ENCODE data around the gene GAGE10.
"Not testable (repeated sequence)": the region's sequence is repeated elsewhere in the genome, so short reads cannot be mapped to it uniquely, and the experiment has no call there.

Gene GAGE10

DNA sequence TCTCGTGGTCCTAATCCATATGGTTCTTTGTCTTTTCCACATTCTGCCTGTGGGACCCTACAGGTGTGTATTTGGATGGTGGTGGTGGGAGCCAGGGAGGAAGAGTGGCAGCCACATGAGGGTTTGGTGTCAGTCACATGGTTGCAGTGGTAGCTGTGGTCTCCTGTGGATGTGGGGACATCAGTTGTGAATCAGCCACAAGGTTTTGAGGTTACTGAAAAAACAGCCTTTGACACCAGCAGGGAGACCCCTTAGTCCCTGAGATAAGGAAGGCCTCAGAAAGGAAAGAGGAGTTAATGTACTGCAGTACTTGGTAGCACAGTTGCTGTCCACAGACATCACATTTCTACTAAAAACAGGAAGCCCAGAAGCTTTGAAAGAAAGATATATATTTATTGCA is 15.8 kb upstream of the GAGE10 start:
- Mint-ChIP-seq H3K27ac (no peak overlapping the region), H3K4me3 (no peak overlapping the region)

DNA sequence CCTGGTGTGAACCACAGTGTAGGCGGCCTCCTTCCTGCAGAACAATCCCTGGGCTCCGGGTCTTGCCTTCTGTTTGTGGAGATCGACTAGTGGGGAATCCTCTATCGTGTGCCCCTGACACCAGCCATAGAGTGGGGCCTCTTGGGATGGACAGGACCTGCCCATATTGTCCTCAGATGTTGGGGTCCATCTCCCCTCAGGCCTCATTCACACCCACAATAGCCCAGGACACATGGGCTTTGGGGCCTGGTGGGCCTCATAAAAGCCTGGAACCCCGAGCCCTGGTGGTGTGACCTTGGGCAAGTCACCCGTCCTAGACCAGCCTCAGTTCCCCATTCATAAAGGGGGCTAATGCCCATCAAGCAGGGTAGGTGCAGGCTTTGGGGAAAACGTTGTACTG is 13.2 kb upstream of the GAGE10 start:
- Mint-ChIP-seq H3K36me3 (ENCODE audit: low read depth) (peaks cover 6% of the 10 kb centered on the region), H3K9me3 (no peaks in the 10 kb centered on the region), H3K27me3 (ENCODE audit: low read depth) (peaks cover 3% of the 10 kb centered on the region), H3K27ac (no peak overlapping the region), H3K4me3 (no peak overlapping the region), H3K4me1 (ENCODE audit: low read depth) (peaks cover 22% of the 10 kb centered on the region)

More for the DNA sequence above, 15.8 kb upstream of the GAGE10 start:
- Mint-ChIP-seq H3K9me3 (no peaks in the 10 kb centered on the region), H3K4me1 (ENCODE audit: low read depth) (peaks cover 25% of the 10 kb centered on the region), H3K27me3 (ENCODE audit: low read depth) (peaks cover 3% of the 10 kb centered on the region), H3K36me3 (ENCODE audit: low read depth) (peaks cover 7% of the 10 kb centered on the region)

DNA sequence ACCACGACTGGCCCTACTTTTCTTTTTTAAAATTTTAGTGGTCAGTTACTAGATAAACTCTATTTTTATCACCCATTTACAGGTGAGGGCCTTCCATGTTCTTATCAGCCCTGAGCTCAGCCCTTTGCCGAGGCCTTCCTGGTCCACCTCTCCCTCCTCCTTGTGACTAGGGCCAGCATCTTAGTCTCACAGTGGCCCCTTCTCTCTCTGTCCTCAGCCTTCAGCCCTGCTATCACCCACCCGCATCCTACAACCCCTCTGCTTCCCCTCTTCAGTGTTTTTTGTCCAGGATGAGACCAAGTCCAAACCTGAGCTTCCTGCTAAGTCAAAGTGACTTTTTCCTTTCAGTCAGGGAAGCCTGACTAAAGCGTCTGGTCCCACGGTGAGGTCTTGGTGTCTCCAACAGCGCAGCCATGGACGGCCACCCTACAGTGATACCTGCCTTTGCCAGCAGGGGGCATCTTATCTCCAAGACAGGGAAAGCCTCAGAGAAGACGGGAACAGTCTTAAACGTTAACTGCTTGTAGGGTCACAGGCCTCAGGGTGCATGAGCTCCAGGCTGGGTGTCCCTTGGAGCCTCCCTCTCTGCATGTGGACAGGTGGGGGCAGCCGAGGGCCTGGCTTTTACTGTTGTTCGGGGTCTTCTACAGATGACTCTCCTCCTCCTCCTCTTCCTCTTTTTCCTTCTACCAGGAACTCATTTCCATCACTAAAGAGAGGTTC is 11.7 kb upstream of the GAGE10 start:
- H3K9me3 Mint-ChIP-seq, result no peaks in the 10 kb centered on the region
- no peak overlapping the region for H3K4me3 Mint-ChIP-seq
- peaks cover 15% of the 10 kb centered on the region for H3K27me3 Mint-ChIP-seq (ENCODE audit: low read depth)
- peak overlapping the region; percentile 52 for H3K27ac Mint-ChIP-seq
- peaks cover 6% of the 10 kb centered on the region for H3K36me3 Mint-ChIP-seq (ENCODE audit: low read depth)
- H3K4me1 Mint-ChIP-seq (ENCODE audit: low read depth), result peaks cover 22% of the 10 kb centered on the region

DNA sequence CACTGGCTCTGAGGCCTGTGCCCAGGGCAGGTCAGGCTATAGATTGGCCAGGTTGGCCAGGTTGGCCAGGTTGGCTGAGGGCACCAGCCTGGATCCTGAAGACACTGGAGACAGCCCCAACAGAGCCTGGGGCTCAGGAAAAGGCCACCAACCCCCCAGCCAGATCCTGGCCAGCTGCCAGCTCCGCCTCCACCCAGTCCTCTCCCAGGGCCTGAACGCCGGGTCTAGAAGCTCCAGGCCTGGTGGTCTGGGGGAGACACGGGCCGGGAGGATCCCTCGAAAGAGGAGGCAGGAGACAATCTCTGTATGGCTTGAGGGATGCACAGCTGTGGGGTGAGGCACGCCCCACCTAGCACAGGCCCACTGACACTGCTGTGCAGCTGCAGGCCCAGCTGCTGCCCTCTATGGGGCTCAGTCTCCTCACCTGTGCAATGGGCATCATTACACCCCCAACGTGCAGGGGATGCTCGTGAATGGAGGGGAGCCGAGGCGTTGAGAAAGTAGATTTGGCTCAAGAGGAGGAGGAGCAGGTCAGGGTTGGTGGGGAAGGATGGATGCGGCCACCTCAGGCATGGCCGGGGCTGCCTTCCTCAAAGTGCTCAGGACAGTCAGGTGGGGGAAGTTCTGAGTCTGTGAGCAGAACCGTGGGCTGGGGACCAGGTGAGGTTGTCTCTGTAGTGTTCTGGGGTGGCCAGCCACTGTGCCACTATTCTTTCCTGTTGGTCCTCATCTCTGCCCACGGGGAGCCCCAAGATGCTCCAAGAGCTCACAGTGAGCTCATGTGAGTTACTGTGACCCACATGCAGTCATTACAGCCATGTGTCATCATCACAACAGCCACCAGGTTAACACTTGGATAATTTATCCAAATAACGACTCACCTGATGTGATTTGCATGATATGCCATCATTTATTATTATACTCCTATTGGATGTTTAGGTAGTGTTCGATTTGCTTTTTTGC is 10.8 kb upstream of the GAGE10 start:
- no peak overlapping the region for H3K4me3 Mint-ChIP-seq
- peaks cover 17% of the 10 kb centered on the region for H3K27me3 Mint-ChIP-seq (ENCODE audit: low read depth)
- peaks cover 16% of the 10 kb centered on the region for H3K4me1 Mint-ChIP-seq (ENCODE audit: low read depth)
- H3K9me3 Mint-ChIP-seq, result no peaks in the 10 kb centered on the region
- H3K36me3 Mint-ChIP-seq (ENCODE audit: low read depth), result peaks cover 6% of the 10 kb centered on the region
- H3K27ac Mint-ChIP-seq, result peak overlapping the region; percentile 52

DNA sequence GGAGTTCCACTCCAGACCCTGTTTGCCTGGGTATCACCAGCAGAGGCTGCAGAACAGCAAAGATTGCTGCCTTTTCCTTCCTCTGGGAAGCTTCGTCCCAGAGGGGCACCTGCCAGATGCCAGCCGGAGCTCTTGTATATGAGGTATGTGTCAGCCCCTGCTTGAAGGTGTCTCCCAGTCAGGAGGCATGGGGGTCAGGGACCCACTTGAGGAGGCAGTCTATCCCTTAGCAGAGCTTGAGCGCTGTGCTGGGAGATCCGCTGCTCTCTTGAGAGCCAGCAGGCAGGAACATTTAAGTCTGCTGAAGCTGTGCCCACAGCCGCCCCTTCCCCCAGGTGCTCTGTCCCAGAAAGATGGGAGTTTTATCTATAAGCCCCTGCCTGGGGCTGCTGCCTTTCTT is 4.2 kb upstream of the GAGE10 start:
- H3K4me3 Mint-ChIP-seq; H3K36me3 Mint-ChIP-seq (ENCODE audit: low read depth); H3K27ac Mint-ChIP-seq; H3K4me1 Mint-ChIP-seq (ENCODE audit: low read depth); H3K9me3 Mint-ChIP-seq: not testable (repeated sequence)
- peaks cover 25% of the 10 kb centered on the region for H3K27me3 Mint-ChIP-seq (ENCODE audit: low read depth)

DNA sequence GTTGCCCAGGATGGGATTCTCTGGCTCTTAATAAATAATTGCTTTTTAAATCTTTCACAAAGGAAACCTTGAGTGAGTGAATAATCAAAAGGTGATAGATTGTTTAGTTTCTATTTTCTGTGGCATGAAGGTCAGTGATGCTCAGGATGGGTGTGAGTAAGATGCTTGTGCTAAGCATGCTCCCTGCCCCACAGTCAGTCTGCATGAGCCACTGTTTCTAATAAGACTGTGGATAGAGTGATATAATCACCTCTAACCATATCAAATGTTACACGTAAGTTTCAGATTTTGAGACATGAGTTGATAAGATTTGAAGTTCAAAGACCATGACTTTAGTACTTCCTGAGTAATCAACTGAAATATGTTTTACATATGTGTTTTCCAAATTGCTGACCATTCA is 2.7 kb upstream of the GAGE10 start:
- Mint-ChIP-seq H3K4me3 (no peak overlapping the region), H3K27ac (no peak overlapping the region), H3K9me3 (no peaks in the 10 kb centered on the region), H3K27me3 (ENCODE audit: low read depth) (peaks cover 24% of the 10 kb centered on the region), H3K4me1 (ENCODE audit: low read depth) (no peaks in the 10 kb centered on the region), H3K36me3 (ENCODE audit: low read depth) (no peaks in the 10 kb centered on the region)

DNA sequence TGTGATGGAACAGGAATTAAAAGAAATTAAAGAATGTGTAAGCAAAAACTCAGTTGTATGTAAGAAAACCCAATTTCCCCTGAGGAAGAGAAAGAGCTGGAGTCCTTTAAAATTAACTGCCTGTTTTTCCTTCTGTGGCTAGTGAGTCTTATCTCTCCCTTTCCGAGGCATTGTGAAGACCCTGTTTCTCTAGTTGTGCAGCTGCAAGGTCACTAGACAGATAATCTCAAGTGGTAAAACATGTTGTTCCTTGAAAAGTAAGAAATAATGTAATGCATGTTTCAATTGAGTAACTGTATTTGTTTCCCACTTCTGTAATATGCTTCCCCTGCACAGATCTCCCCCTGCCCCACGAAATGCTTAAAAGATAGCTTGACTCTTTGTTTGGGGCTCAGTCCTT is 4.3 kb downstream of the GAGE10 start:
- not testable (repeated sequence) for H3K9me3 Mint-ChIP-seq; H3K27ac Mint-ChIP-seq; H3K4me3 Mint-ChIP-seq; H3K36me3 Mint-ChIP-seq (ENCODE audit: low read depth)
- Mint-ChIP-seq H3K4me1 (ENCODE audit: low read depth) (peaks cover 16% of the 10 kb centered on the region), H3K27me3 (ENCODE audit: low read depth) (peaks cover 37% of the 10 kb centered on the region)

DNA sequence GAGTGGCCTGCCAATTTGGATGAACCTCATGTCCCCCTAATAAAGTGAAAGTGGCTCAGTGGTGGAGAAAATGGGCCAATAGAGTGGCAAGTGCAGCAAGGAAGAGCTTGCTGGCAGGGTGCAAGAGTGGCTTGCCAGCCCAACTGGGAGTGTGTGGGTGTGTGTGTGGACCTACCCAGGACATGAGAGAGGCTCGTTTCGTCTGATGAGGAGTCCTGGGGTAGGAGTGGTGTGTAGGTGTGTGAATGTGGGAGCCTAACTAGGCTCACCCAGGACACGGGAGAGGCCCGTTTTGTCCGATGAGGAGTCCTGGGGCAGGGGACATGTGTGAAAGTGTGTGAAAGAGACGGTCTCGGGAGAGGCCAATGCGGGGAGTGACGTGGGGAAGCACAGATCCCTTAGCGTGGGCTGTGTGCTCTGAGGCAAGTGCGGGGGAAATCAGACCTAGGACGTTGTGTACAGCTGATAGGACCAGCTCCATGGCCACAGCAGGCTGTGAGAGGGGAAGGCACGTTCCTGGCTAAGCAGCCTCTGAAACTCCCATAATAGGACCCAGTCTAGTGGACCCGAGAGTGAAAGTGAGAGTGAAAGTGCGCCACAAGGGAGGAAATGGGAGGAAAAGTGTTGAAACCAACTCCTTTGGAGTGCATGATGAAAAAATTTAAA is 5.3 kb downstream of the GAGE10 start:
- Mint-ChIP-seq H3K27me3 (ENCODE audit: low read depth) (peaks cover 37% of the 10 kb centered on the region), H3K27ac (peak overlapping the region; percentile 71), H3K36me3 (ENCODE audit: low read depth) (no peaks in the 10 kb centered on the region), H3K4me3 (peak overlapping the region; percentile 82), H3K9me3 (no peaks in the 10 kb centered on the region), H3K4me1 (ENCODE audit: low read depth) (peaks cover 16% of the 10 kb centered on the region)

DNA sequence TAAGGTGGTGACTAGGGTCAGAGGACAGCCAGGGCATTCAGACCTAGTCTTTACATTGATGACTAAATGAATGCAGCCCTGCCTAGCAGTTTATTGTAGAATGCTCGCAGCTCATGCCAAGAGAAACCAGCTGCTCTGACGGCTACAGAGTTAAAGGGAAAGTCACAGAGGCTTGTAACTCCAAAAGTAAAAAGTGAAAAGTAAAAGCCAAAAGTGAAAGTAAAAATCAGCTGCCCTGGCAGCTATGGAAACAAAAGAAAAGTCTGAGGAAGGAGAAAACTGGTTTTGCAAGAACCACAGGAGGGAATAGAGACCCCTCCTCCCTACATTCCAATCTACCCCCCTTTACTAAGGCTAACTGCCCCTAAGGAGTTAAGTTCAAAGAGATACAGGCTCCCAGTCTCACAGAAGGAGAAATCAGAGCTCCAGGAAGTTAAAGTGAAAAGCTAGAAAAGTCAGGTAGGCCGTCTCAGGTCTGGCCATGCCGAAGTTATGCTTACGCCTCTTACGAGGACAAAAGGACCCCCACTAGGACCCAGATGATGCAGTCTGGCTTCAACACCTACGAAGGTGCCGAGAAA is 6.0 kb downstream of the GAGE10 start:
- peak overlapping the region; percentile 82 for H3K4me3 Mint-ChIP-seq
- H3K36me3 Mint-ChIP-seq (ENCODE audit: low read depth), result no peaks in the 10 kb centered on the region
- H3K27me3 Mint-ChIP-seq (ENCODE audit: low read depth), result peaks cover 37% of the 10 kb centered on the region
- H3K27ac Mint-ChIP-seq, result peak overlapping the region; percentile 71
- H3K4me1 Mint-ChIP-seq (ENCODE audit: low read depth), result peaks cover 16% of the 10 kb centered on the region
- no peaks in the 10 kb centered on the region for H3K9me3 Mint-ChIP-seq

DNA sequence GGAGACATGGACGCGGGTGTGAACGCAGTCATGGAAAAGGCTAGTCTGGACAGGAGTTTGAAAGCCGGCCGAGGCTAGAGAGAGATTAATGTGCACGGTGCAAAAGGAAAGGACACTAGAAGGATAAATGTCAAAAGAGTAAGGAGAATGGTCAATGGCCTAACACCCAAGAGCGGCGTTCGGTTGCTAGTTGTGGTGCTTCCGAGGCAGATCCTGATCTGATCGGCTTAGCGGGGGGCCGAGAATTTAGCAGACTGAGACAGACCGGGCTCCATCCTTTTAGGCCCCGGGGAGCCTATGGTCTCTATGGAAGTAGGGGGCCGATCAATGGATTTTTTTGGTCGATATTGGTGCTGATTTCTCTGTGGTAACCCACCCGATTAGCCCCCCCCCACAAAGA is 6.9 kb downstream of the GAGE10 start:
- Mint-ChIP-seq H3K4me1 (ENCODE audit: low read depth) (peaks cover 16% of the 10 kb centered on the region), H3K4me3 (no peak overlapping the region), H3K27me3 (ENCODE audit: low read depth) (peaks cover 42% of the 10 kb centered on the region), H3K9me3 (no peaks in the 10 kb centered on the region), H3K27ac (no peak overlapping the region), H3K36me3 (ENCODE audit: low read depth) (no peaks in the 10 kb centered on the region)

DNA sequence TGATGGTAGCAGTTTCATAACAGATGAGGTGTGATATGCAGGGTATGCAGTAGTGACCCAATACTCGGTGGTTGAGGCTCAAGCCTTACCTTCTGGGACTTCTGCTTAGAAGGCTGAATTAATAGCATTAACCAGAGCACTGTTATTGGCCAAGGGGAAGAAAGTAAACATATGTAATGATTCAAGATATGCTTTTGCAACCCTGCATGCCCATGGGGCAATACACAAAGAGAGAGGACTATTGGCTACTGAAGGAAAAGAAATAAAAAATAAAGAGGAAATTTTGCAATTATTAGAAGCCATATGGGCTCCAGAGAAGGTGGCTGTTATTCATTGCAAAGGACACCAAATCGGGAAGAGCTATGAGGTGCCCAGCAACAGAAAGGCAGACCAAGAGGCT is 8.7 kb downstream of the GAGE10 start:
- H3K4me1 Mint-ChIP-seq (ENCODE audit: low read depth), result peaks cover 16% of the 10 kb centered on the region
- H3K36me3 Mint-ChIP-seq (ENCODE audit: low read depth), result no peaks in the 10 kb centered on the region
- no peak overlapping the region for H3K4me3 Mint-ChIP-seq
- no peak overlapping the region for H3K27ac Mint-ChIP-seq
- H3K9me3 Mint-ChIP-seq, result no peaks in the 10 kb centered on the region
- peaks cover 35% of the 10 kb centered on the region for H3K27me3 Mint-ChIP-seq (ENCODE audit: low read depth)

DNA sequence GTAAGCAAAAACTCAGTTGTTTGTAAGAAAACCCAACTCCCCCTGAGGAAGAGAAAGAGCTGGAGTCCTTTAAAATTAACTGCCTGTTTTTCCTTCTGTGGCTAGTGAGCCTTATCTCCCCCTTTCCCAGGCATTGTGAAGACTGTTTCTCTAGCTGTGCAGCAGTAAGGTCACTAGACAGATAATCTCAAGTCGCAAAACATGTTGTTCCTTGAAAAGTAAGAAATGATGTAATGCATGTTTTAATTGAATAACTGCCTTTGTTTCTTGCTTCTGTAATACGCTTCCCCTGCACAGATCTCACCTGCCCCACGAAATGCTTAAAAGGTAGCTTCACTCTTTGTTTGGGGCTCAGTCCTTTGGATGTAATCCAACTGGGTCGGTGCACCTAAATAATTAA is 12.6 kb downstream of the GAGE10 start:
- Mint-ChIP-seq H3K4me1 (ENCODE audit: low read depth) (no peaks in the 10 kb centered on the region), H3K9me3 (no peaks in the 10 kb centered on the region), H3K4me3 (no peak overlapping the region), H3K27ac (no peak overlapping the region), H3K36me3 (ENCODE audit: low read depth) (no peaks in the 10 kb centered on the region), H3K27me3 (ENCODE audit: low read depth) (peaks cover 8% of the 10 kb centered on the region)

DNA sequence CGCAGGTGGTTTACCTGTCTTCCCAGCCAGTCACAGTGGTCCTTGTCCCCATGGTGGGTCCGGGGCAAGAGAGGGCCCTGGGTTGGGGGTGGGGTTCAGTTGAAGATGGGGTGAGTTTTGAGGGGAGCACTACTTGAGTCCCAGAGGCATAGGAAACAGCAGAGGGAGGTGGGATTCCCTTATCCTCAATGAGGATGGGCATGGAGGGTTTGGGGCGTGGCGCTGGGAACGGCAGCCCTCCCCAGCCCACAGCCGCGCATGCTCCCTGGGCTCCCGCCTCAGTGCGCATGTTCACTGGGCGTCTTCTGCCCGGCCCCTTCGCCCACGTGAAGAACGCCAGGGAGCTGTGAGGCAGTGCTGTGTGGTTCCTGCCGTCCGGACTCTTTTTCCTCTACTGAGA is 18.3 kb downstream of the GAGE10 start, which contains the start of gene GAGE12J:
Gene GAGE12J, plus strand, starts transcription at position 301 of the 400 bp plus-strand sequence. CDS start 1,157 bp downstream, outside the sequence.
- H3K27me3 Mint-ChIP-seq (ENCODE audit: low read depth); H3K36me3 Mint-ChIP-seq (ENCODE audit: low read depth); H3K9me3 Mint-ChIP-seq; H3K27ac Mint-ChIP-seq; H3K4me3 Mint-ChIP-seq; H3K4me1 Mint-ChIP-seq (ENCODE audit: low read depth): not testable (repeated sequence)

DNA sequence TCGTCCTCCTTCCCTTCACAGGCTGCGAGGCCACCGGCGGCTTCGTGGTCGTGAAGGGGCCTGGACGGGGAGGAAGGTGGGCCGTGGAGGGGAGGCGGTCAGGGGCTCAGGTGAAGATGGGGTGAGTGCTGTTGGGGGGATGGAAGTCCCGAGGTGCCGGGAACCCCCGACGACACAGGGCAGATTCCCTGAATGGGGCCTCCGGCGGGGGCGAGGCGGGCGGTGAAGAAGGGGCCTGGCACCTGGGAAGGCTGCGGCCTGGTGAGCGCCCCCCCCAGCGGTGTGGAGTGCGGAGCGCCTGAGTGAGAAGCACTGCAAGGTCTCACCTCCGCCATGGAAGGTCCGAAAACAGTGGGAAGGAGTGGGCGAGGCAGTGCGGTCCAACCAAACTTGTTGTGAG is 18.8 kb downstream of the GAGE10 start:
- H3K4me1 Mint-ChIP-seq (ENCODE audit: low read depth); H3K27ac Mint-ChIP-seq; H3K36me3 Mint-ChIP-seq (ENCODE audit: low read depth); H3K27me3 Mint-ChIP-seq (ENCODE audit: low read depth); H3K9me3 Mint-ChIP-seq; H3K4me3 Mint-ChIP-seq: not testable (repeated sequence)

Data from T-helper 1 cell treated with Interleukin-12 subunit alpha and Interleukin-12 subunit beta and Interleukin-4 antibody, amounts not matched to agents 30 μg/mL and 1 μg/mL, for 36 hours (primary cell).